Stimulated activated CD8-positive, alpha-beta memory T cell treated with anti-CD3 and anti-CD28 coated beads, Interleukin-2, amount 100 ng/mL, for 1 hour (primary cell): ENCODE results near the gene FCHSD1.

Experiments used
- DNase-seq, 2 donors: peaks; one replicate each; pipeline ENCODE4 v3.0.0-alpha.2; 2020; ENCODE audit warnings: low read depth in 2 of 2

Gene FCHSD1

DNA sequence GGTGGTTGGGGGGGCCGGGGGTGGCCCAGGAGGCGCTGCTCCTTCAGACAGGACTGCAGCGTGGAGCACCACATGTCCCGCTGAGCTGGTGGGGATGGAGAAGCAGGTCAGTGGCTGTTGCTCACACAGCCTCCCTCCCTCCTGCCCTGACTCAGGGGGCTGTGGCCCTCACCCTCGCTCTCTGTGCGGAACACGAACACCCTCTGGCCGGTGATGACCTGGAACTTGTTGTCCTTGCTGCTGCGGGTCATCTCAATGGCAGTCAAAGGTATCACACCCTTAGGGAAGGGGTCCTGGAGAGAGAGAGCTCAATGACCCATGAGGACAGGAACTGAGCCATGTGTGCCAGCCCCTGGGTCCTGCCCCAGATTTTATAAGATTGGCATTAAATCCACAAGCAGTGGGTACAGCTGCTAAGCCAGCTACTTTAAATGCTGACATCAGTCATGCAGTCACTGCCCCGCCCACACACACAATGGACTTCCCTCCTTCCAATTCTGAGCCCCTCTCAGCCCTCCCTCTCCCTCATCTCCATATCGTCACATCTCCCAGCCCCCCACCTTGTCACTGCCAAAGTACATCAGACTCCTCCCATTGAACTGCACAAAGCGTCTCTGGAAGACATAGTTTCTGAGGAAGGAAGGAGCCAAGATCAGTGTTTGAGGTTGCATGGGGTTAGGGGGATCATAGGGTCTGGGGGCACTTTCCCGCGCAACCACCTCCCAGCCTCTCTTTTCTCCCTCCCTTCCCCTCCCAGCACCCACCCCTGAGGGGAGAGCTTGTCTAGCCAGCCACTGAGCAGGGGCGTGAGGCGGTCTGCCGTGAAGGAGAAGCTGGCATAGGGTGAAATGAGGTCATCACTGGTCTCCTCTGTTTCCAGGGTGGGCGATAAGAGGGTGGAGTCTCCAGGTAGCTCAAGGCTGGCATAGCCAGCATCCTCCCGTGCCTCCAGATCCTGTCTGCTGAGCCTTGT, 21.9 kb upstream of the FCHSD1 start:
- no peak for DNase-seq

GRCh38 chr5:141672071-141672840, 21.0 kb upstream of the FCHSD1 start:
- no peak for DNase-seq

GRCh38 chr5:141669520-141669919, 18.3 kb upstream of the FCHSD1 start:
- no peak for DNase-seq

DNA sequence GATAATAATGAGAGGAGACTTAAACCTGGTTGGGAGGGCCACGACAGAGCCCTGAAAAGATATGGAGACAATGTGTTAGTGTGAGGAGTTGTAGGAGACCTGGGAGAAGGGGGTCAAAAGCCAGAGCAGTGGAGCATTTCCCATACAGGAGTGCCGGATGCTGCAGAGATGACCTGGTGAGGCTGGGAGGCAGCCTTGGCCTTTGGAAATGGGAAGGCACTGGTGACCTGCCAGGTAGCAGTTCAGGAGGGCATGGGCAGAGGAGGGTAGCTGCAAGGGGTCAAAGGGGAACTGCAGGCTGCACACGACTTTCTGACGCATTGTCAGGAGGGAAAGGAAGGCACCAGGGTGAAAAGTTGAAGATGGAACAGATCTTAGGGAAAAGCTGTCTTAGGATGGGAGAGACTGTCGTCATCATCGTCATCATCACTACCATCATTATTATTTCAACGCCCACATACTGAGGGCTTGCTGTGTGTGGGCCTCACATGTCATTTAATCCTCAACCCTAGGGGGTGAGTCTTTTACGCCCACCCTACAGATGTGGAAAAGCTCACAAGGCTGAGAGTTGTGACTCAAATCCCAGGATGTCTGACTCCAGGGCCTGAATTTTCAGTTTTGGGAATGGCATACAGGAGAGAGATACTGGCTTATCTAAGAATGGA, 17.5 kb upstream of the FCHSD1 start:
- DNase-seq = no peak

GRCh38 chr5:141665995-141666940, 15.1 kb upstream of the FCHSD1 start:
- DNase-seq = no peak

DNA sequence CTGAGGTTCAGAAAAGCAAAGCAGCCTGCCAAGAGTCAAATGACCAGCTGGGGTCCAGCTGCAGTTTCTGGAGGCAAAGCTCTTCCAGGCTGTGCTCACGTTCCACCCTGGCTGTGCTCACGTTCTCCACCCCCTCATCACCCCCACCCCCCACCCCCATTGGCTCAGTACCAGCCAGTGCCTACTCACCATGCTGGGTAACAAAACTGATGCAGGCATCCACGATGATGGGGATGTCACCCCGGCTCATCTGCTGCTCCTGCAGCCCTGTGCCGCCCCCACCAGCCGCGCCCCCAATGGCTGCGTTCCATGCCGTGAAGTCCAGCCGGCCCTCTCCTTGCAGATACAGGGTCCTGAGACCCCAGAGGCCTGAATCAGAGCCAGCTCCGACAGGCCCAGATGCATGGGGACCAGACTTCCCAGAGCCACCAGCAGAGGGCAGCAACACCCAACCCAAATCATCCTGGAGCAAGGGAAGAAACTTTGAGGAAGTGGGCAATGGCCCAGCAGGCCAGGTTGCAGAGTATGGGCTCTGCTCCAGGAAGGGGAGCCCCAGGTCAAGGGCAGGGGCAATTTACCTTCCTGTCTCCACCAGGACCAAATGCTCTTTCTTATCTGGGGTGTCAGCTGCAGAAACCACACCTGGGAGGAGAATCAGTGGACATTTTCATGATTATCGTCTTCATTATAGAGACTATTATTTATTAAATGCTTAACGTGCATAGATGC, 13.7 kb upstream of the FCHSD1 start:
- peak; percentile 48 to 55 for DNase-seq

- DNase-seq = no peak
Observed at GRCh38 chr5:141663506-141663905, 12.3 kb upstream of the FCHSD1 start.

DNA sequence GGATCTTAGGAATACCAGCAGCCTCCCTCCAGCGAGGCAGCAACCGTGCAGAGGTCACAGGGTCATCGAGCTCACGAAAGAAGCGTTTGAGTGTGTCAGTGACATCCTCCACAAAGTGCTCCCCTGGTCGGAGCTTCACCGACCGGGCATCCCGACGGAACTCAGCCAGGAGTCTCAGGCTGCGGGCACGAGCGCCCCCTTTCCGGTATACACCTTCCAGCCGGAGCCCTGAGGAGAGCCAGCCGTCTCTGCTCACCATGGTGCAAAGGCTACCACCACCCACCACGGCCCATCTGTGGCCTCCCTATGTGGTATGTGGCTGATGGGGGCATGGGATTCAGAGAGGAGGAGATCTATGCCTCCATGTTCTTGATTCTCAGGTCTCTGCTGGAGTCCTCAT, 10.8 kb upstream of the FCHSD1 start:
- DNase-seq = no peak

DNA sequence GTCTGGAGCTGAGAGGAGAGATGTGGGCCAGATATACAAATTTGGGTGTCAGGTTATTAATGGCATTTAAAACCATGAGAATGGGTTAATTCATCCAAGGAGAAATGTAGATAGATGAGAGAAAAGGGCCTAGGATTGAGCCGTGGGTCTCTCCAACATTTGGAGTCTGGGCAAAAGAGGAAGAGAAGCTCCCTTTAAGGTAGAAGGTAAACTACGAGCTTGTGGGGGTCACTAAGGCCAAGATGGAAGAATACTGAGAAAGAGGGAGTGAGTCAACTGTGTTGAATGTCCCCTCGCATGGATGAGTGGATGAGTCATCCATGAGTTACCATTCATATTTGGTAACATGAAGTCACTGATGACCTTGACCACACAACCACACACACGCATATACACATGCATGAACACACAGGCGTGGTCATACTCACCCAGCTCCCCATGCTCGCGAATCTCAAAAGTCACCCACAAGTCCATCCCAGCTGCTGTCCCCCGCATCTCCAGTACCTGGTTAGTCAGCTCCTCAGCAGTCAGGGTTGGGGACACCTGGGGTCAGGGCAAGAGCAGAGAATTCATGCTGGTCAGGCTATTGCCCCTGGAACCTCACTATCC, 6.8 kb upstream of the FCHSD1 start:
- DNase-seq = no peak

GRCh38 chr5:141657404-141657803, 6.2 kb upstream of the FCHSD1 start:
- DNase-seq = no peak

- DNase-seq = no peak
Observed at GRCh38 chr5:141656396-141656795, 5.2 kb upstream of the FCHSD1 start.

GRCh38 chr5:141655020-141655419, 3.8 kb upstream of the FCHSD1 start:
- DNase-seq = no peak

GRCh38 chr5:141654298-141654697, 3.1 kb upstream of the FCHSD1 start:
- DNase-seq = no peak

- no peak for DNase-seq
Observed at GRCh38 chr5:141651728-141652105, 499 bp upstream of the FCHSD1 start.

DNA sequence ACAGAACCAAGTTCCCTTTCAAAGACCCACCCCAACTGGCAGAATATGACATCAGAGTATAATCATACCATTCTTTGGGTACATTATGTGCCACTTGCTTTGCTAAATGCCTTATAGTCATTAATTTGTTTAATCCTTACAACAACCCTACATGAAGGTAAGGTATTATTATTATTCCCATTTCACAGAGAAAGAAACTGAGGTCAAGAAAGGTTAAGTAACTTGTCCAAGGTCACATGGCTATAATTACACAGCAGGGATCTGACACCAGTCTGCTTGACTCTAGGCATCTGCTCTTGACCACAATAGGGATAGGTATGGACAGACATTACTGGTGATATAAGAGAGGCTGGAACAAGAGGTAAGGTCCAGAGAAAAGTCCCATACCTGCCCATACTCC, 1.2 kb downstream of the FCHSD1 start:
- no peak for DNase-seq

DNA sequence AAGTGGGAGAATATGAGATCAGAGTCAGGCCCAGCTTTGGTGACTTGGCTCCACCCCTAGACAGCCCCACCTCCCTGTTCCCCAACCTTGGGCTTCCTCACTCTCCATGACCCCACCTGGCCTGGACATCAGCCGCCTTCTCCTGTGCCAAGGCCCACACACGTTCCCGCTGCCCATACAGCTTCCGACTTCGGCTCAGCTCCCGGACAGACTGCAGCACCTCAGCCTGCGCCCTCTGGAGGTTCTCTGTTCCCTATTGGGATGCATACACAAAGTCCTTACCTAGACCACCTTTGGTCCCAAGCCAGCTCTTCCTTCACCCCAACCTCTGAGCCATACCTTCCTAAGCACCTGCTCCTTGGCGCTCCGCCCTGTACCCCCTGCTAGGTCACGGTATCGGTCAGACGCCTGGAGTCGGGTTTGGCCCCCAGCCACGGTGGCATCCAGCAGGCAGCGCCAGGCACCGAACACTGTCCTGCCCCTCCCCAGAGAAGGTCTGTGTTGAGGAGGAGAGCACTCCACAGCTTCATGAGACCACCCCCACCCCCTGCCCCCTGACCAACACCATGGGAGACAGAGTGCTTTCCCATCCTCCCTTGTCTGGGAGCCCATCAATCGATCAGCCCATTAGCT, 2.0 kb downstream of the FCHSD1 start:
- no peak for DNase-seq

DNA sequence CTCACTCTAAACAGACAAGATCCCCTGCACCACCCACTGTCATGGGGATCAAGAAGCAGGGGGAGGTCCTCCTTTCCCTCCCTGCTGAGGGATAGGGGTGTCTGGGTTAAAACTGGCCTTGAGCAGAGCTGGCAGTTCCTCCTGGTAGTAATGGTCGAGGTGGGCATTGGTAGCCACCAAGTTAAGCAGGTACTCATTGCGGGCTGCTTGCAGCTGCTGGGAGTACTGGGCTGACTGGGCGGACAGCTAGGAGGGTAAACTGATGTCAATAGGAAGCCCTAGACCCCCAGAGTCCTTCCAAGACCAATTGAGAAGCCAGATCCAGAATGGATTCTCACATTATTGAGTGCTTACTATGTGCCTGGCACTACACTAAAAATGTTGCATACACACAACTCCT, 3.4 kb downstream of the FCHSD1 start:
- no peak for DNase-seq

DNA sequence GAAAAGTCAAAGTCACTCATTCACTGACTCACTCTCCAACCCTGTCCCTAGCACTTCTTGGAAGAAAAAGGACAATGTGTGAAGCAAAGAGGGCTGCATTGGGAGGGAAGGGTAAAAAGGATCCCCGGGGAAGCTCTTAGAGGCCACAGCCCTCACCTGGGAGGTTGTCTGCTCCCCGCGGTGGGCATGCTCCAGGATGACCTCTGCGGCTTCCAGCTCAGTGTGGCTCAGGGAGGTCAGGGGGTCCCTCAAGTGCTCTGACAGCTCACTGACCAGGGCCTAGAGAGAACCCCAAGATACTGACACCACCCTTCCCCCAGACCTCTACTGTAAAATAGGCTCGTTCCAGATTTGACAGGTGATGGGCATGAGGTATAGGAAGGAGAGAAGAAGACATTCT, 4.0 kb downstream of the FCHSD1 start:
- DNase-seq = no peak

DNA sequence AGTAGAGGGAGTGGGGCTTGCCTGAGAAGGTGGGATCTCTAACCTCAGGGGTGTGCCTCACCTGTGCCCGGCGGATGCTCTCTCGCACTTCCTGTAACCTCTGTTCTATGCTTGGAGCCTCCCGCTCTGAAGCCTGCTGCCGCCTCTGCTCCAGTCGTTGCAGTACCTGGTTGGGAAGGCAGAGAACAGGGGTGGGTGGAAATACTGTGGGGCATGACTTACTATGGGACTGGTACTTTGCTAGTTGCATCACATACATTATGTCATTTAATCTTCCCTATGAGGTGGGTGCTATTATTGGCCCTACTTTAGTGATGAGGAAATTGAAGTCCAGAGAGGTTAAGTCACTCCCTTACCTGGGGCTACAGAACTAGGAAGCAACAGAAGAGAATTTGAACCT, 5.2 kb downstream of the FCHSD1 start:
- DNase-seq = no peak
